ENCODE measurements around the gene TMEM258. TPM values are rescaled to one million over a fixed set of nuclear protein-coding genes. Genes with fewer than 3 reads are reported as not detected.

The TMEM258 gene
- total and polyA plus RNA-seq, 2 donors (not counting 1 experiment from before 2014, with no cell fraction given): 65.8 to 130 TPM

DNA sequence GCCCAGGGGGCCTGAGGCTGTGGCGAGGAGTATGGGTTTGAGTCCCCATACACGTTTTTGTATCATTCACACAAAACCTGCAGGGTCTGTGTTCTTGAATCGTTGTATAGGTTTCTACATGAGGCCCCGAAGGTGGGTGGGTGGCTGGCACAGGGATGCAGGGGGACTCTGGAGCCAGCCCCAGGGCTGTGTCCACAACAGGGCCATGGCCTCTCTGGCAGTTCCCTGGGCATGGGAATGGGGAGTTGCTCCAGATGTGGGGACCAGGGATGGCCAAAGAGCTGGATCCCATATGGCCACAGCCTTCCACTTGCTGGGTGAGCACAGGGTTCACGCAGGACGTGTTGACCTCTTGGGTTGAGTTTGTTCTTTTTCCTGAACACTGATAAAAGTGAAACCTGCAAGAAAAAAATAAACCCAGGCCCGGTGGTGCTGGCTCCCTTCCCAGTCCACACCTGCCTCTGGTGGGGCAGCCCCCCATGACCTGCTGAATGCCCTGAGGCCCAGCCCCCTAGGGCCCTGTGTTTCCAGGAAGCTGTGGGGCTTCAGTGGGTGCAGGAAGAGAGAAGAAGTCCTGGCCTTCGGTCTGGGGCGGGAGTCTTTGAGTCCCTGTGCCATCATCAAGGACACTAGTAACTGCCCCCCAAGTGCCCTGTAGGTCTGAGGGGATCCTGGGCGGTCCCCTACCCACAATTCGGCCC lies 23.9 kb downstream of the TMEM258 start:
- peaks cover 0 to 4% of the 10 kb centered on the region in 2 donors for H3K4me1 ChIP-seq (ENCODE audit: control insufficient read depth in 2 of 2, insufficient read depth in 2 of 2, low read length in 2 of 2)
- Mint-ChIP-seq H3K27me3 (no peaks in the 10 kb centered on the region), H3K4me3 (no peak overlapping the region), H3K27ac (no peak overlapping the region), H3K9me3 (ENCODE audit: insufficient read depth) (no peaks in the 10 kb centered on the region), H3K4me1 (no peaks in the 10 kb centered on the region)
- no peaks in the 10 kb centered on the region for H3K79me2 ChIP-seq (ENCODE audit: control insufficient read depth, insufficient read depth, low read length)
- H4K20me1 ChIP-seq (ENCODE audit: control insufficient read depth, insufficient read depth, low read length, poor library complexity, severe bottlenecking): no peaks in the 10 kb centered on the region
- intact Hi-C loops (cut with micrococcal nuclease): no loop called here
- no peaks in the 10 kb centered on the region for H3K36me3 ChIP-seq (replicated peaks in 1 of 2; ENCODE audit: control extremely low read depth in 1 of 2, control insufficient read depth in 1 of 2, extremely low read depth in 1 of 2, insufficient read depth in 2 of 2, low read length in 1 of 2)
- no peak overlapping the region for H2AFZ ChIP-seq (ENCODE audit: insufficient read depth, low read depth, low read length, poor library complexity, severe bottlenecking)
- DNase-seq (no peak), ATAC-seq (ENCODE audit: low read depth) (no peak)
- H3K27ac ChIP-seq (ENCODE audit: low read length in 2 of 2): no peak overlapping the region
- CTCF ChIA-PET: no interaction called here
- no peak overlapping the region for H3K4me2 ChIP-seq (replicated peaks; ENCODE audit: low read depth, low read length, poor library complexity, severe bottlenecking)
- POLR2A ChIA-PET: no interaction called here
- no peaks in the 10 kb centered on the region for H3K27me3 ChIP-seq (replicated peaks in 1 of 4; ENCODE audit: control extremely low read depth in 1 of 4, control insufficient read depth in 3 of 4, insufficient read depth in 4 of 4, low read length in 3 of 4)
- TF ChIP-seq EZH2 (IDR thresholded peaks at IDR 0.05; ENCODE audit: borderline replicate concordance, insufficient read depth, low read depth, low read length, poor library complexity, severe bottlenecking): no peak
- TF ChIP-seq, protein P1, sequence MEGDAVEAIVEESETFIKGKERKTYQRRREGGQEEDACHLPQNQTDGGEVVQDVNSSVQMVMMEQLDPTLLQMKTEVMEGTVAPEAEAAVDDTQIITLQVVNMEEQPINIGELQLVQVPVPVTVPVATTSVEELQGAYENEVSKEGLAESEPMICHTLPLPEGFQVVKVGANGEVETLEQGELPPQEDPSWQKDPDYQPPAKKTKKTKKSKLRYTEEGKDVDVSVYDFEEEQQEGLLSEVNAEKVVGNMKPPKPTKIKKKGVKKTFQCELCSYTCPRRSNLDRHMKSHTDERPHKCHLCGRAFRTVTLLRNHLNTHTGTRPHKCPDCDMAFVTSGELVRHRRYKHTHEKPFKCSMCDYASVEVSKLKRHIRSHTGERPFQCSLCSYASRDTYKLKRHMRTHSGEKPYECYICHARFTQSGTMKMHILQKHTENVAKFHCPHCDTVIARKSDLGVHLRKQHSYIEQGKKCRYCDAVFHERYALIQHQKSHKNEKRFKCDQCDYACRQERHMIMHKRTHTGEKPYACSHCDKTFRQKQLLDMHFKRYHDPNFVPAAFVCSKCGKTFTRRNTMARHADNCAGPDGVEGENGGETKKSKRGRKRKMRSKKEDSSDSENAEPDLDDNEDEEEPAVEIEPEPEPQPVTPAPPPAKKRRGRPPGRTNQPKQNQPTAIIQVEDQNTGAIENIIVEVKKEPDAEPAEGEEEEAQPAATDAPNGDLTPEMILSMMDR (IDR thresholded peaks at IDR 0.05): no peak
- no peaks in the 10 kb centered on the region for H3K9me3 ChIP-seq (ENCODE audit: control extremely low read depth in 1 of 3, control insufficient read depth in 2 of 3, insufficient read depth in 1 of 3, low read length in 2 of 3)
- H3K9ac ChIP-seq (ENCODE audit: low read length): no peak overlapping the region
- 76% methylated on average over 7 of the region's 11 CpGs for WGBS (ENCODE audit: insufficient coverage)
- no peak overlapping the region for H3K4me3 ChIP-seq (ENCODE audit: control extremely low read depth in 1 of 5, extremely low read depth in 1 of 5, insufficient read depth in 1 of 5, low read depth in 2 of 5, low read length in 4 of 5)

DNA sequence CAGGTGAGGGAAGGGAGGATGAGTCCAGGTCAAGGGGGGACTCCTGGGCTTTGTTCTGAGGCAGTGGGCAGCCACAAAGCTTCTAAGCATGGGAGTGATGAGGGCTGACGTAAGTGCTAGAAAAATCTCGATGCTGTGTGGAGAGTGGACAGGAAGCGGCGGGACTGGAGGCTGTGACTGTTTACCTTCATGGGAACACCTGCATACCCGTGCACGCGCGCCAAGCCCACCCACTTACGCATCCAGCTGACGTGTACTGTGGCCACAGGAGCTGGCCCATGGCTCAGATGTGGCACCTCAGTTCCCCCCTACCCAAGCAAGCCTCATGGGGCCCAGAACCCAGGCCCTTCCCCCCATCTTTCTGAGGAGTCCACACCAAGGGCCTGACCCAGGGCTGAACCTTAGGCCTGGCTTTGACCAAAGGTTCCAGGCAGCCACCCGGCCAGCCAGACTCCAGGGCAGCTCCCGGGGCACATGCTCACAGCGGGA lies 26.0 kb downstream of the TMEM258 start:
- H3K4me3 Mint-ChIP-seq: no peak overlapping the region
- H3K4me2 ChIP-seq (replicated peaks; ENCODE audit: low read depth, low read length, poor library complexity, severe bottlenecking): no peak overlapping the region
- ATAC-seq (ENCODE audit: low read depth) (no peak), DNase-seq (no peak)
- no peaks in the 10 kb centered on the region for H3K36me3 ChIP-seq (replicated peaks in 1 of 2; ENCODE audit: control extremely low read depth in 1 of 2, control insufficient read depth in 1 of 2, extremely low read depth in 1 of 2, insufficient read depth in 2 of 2, low read length in 1 of 2)
- H3K4me3 ChIP-seq (ENCODE audit: control extremely low read depth in 1 of 5, extremely low read depth in 1 of 5, insufficient read depth in 1 of 5, low read depth in 2 of 5, low read length in 4 of 5): no peak overlapping the region
- ChIA-PET POLR2A (no interaction called here), CTCF (no interaction called here)
- no peaks in the 10 kb centered on the region for H3K27me3 ChIP-seq (replicated peaks in 1 of 4; ENCODE audit: control extremely low read depth in 1 of 4, control insufficient read depth in 3 of 4, insufficient read depth in 4 of 4, low read length in 3 of 4)
- H3K9ac ChIP-seq (ENCODE audit: low read length): no peak overlapping the region
- H2AFZ ChIP-seq (ENCODE audit: insufficient read depth, low read depth, low read length, poor library complexity, severe bottlenecking): no peak overlapping the region
- H3K9me3 ChIP-seq (ENCODE audit: control extremely low read depth in 1 of 3, control insufficient read depth in 2 of 3, insufficient read depth in 1 of 3, low read length in 2 of 3): no peaks in the 10 kb centered on the region
- H3K79me2 ChIP-seq (ENCODE audit: control insufficient read depth, insufficient read depth, low read length): no peaks in the 10 kb centered on the region
- H3K4me1 ChIP-seq (ENCODE audit: control insufficient read depth in 2 of 2, insufficient read depth in 2 of 2, low read length in 2 of 2): no peaks in the 10 kb centered on the region
- intact Hi-C loops (cut with micrococcal nuclease): no loop called here
- no peaks in the 10 kb centered on the region for H4K20me1 ChIP-seq (ENCODE audit: control insufficient read depth, insufficient read depth, low read length, poor library complexity, severe bottlenecking)
- H3K4me1 Mint-ChIP-seq: no peaks in the 10 kb centered on the region
- WGBS (ENCODE audit: insufficient coverage): 83% methylated on average over 12 of the region's 13 CpGs
- peaks cover 7% of the 10 kb centered on the region for H3K27me3 Mint-ChIP-seq
- TF ChIP-seq EZH2 (IDR thresholded peaks at IDR 0.05; ENCODE audit: borderline replicate concordance, insufficient read depth, low read depth, low read length, poor library complexity, severe bottlenecking): no peak
- TF ChIP-seq, protein P1 (IDR thresholded peaks at IDR 0.05): no peak
- H3K27ac ChIP-seq (ENCODE audit: low read length in 2 of 2): no peak overlapping the region
- no peaks in the 10 kb centered on the region for H3K9me3 Mint-ChIP-seq (ENCODE audit: insufficient read depth)
- H3K27ac Mint-ChIP-seq: no peak overlapping the region
